Measurements from ENCODE around the gene RICTOR. TPM values are rescaled to one million over a fixed set of nuclear protein-coding genes. Genes with fewer than 3 reads are reported as not detected.
A peak's percentile ranks its signal among the peaks of the same experiment; 100 is the strongest.

RICTOR gene
- total and polyA plus RNA-seq, 2 donors = 16.7 to 30.1 TPM

DNA sequence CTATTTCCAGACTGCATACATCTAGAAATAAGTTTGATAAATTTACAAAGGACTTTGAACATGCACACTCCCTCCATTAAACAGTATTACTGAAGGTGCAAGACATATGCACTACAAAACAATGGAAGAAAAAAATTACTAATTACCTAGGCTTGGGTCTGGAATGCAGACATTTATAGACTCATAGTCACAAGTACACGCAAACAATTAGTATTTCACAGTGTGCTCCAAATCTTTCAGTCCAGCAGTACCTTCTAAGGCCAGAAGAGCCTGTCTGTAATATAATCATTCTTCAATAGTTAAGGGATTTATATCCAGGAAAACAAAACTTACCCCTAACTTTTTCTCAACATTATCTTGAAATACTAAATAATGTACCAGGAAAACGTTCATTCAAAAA lies 11.2 kb downstream of the RICTOR start:
- H3K4me3 ChIP-seq (ENCODE audit: low read length in 2 of 2) = no peak overlapping the region
- H3K9me3 ChIP-seq (ENCODE audit: control insufficient read depth in 2 of 2, insufficient read depth in 1 of 2, low read length in 1 of 2) = peaks cover 2 to 11% of the 10 kb centered on the region in 2 donors
- 94% methylated on average over 2 of the region's 2 CpGs for WGBS
- DNase-seq (ENCODE audit: low read depth in 6 of 9, low spot score in 9 of 9) = no peak
- H3K36me3 ChIP-seq (ENCODE audit: control insufficient read depth in 2 of 2, insufficient read depth in 2 of 2, low read length in 1 of 2) = peaks cover 15 to 24% of the 10 kb centered on the region in 2 donors
- no peaks in the 10 kb centered on the region for H3K27me3 ChIP-seq (ENCODE audit: control insufficient read depth in 2 of 2, insufficient read depth in 1 of 2, low read length in 1 of 2)
- no peaks in the 10 kb centered on the region for H3K4me1 ChIP-seq (ENCODE audit: control insufficient read depth in 2 of 2, insufficient read depth in 2 of 2, low read length in 2 of 2)
- H3K27ac ChIP-seq (ENCODE audit: low read depth in 1 of 2, low read length in 1 of 2) = no peak overlapping the region

DNA sequence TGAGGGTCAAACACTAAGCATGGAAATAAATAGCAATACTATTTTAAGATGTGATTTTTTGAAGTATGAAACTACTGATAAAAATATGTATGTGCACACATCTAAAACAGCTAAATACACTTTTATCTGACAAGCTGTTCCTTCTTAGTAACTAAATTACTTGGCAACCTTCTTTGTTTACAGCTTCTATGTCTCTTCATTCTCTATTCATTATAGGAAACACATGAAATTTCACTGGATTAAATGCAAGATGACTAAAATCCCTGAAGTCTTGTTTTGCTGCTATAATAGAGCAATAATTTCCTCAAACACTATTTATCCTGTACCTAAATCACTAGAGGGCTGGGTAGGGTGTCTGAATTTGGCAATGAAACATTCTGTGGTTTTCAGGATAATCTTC lies 11.7 kb downstream of the RICTOR start:
- Histone ChIP-seq H3K27ac (ENCODE audit: low read depth in 1 of 2, low read length in 1 of 2) (no peak overlapping the region), H3K36me3 (ENCODE audit: control insufficient read depth in 2 of 2, insufficient read depth in 2 of 2, low read length in 1 of 2) (peaks cover 15 to 20% of the 10 kb centered on the region in 2 donors), H3K4me3 (ENCODE audit: low read length in 2 of 2) (no peak overlapping the region), H3K27me3 (ENCODE audit: control insufficient read depth in 2 of 2, insufficient read depth in 1 of 2, low read length in 1 of 2) (no peaks in the 10 kb centered on the region), H3K9me3 (ENCODE audit: control insufficient read depth in 2 of 2, insufficient read depth in 1 of 2, low read length in 1 of 2) (peaks cover 2 to 11% of the 10 kb centered on the region in 2 donors), H3K4me1 (ENCODE audit: control insufficient read depth in 2 of 2, insufficient read depth in 2 of 2, low read length in 2 of 2) (no peaks in the 10 kb centered on the region)
- no peak for DNase-seq (ENCODE audit: low read depth in 6 of 9, low spot score in 9 of 9)

DNA sequence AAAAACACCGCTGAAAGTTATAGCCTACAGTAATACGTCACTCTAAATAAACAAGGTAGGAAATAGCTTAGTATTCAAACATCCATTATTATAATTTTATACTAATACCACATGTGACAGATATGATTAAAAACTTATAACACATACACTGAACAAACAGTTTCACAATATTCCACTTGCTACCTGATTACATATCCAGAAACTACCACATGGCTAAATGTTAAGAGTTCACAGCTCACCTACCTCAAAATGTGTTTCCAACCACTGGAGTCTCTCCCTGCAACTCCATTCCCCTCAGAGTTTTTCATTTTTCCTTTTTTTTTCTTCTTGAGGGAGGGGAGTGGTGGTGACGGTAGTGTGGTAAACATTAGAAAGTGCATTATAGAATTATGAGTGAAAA lies 12.1 kb downstream of the RICTOR start:
- H3K36me3 ChIP-seq (ENCODE audit: control insufficient read depth in 2 of 2, insufficient read depth in 2 of 2, low read length in 1 of 2) = peaks cover 13 to 18% of the 10 kb centered on the region in 2 donors
- 96% methylated on average over 3 of the region's 3 CpGs for WGBS
- H3K9me3 ChIP-seq (ENCODE audit: control insufficient read depth in 2 of 2, insufficient read depth in 1 of 2, low read length in 1 of 2) = peaks cover 2 to 10% of the 10 kb centered on the region in 2 donors
- no peaks in the 10 kb centered on the region for H3K4me1 ChIP-seq (ENCODE audit: control insufficient read depth in 2 of 2, insufficient read depth in 2 of 2, low read length in 2 of 2)
- no peak overlapping the region for H3K27ac ChIP-seq (ENCODE audit: low read depth in 1 of 2, low read length in 1 of 2)
- no peak for DNase-seq (ENCODE audit: low read depth in 6 of 9, low spot score in 9 of 9)
- H3K27me3 ChIP-seq (ENCODE audit: control insufficient read depth in 2 of 2, insufficient read depth in 1 of 2, low read length in 1 of 2) = no peaks in the 10 kb centered on the region
- H3K4me3 ChIP-seq (ENCODE audit: low read length in 2 of 2) = no peak overlapping the region

DNA sequence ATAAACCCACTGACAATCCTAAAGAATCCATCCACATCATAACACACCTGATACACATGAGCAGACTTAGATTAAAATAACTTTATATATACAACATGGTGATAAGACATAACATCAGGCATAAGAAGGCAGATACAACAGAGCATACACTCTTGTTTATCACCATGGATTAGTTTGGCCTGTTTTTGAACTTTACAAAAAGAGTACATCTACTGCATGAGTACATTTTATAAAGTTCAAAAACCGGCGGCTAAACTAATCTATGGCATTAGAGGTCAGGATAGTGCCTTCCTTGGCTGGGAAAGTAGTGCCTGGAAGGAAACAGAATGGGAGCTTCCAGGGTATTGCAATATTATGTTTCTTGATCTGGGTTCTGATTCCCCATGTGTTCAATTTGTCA lies 15.1 kb downstream of the RICTOR start:
- H3K4me3 ChIP-seq (ENCODE audit: low read length in 2 of 2) = no peak overlapping the region
- H3K27me3 ChIP-seq (ENCODE audit: control insufficient read depth in 2 of 2, insufficient read depth in 1 of 2, low read length in 1 of 2) = no peaks in the 10 kb centered on the region
- WGBS = 95% methylated on average over 2 of the region's 2 CpGs
- no peak for DNase-seq (ENCODE audit: low read depth in 6 of 9, low spot score in 9 of 9)
- no peaks in the 10 kb centered on the region for H3K9me3 ChIP-seq (ENCODE audit: control insufficient read depth in 2 of 2, insufficient read depth in 1 of 2, low read length in 1 of 2)
- peaks cover 4 to 6% of the 10 kb centered on the region in 2 donors for H3K36me3 ChIP-seq (ENCODE audit: control insufficient read depth in 2 of 2, insufficient read depth in 2 of 2, low read length in 1 of 2)
- no peak overlapping the region for H3K27ac ChIP-seq (ENCODE audit: low read depth in 1 of 2, low read length in 1 of 2)
- no peaks in the 10 kb centered on the region for H3K4me1 ChIP-seq (ENCODE audit: control insufficient read depth in 2 of 2, insufficient read depth in 2 of 2, low read length in 2 of 2)

DNA sequence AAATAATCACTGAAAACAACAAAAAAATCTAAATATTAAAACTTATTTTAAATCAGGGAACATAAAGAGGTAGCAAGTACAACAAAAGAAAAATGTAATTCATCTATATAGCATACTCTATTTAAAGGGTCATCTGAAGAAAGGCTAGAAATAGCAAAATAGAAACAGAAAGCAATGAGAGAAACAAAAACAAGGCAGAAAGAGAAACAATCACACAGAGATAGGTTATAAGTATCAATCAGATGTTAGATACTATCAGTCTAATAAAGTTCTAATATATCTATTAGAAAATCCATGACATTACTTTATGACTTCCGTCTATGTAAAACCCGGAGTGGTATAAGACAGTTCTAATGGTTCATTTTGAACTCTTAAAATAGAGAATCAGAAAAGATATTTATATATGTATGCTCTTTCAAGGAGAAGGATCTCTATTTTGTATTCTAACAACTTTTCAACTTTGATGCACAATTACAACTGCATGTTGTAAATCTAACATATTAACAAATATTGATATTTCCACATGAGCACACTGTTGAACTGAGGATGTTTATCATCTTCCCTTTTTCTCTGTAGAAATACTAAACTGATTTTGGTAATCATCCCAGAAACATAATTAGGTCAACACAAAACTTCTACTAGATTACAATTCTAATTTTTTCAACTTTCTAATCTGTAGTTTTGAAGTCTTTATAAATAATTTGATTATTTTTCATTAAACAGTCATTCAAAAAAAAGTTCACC lies 15.8 kb downstream of the RICTOR start:
- no peak overlapping the region for H3K27ac ChIP-seq (ENCODE audit: low read depth in 1 of 2, low read length in 1 of 2)
- no peaks in the 10 kb centered on the region for H3K9me3 ChIP-seq (ENCODE audit: control insufficient read depth in 2 of 2, insufficient read depth in 1 of 2, low read length in 1 of 2)
- no peaks in the 10 kb centered on the region for H3K27me3 ChIP-seq (ENCODE audit: control insufficient read depth in 2 of 2, insufficient read depth in 1 of 2, low read length in 1 of 2)
- H3K4me1 ChIP-seq (ENCODE audit: control insufficient read depth in 2 of 2, insufficient read depth in 2 of 2, low read length in 2 of 2) = no peaks in the 10 kb centered on the region
- no peak for DNase-seq (ENCODE audit: low read depth in 6 of 9, low spot score in 9 of 9)
- no peak overlapping the region for H3K4me3 ChIP-seq (ENCODE audit: low read length in 2 of 2)
- 89% methylated on average over 2 of the region's 2 CpGs for WGBS
- H3K36me3 ChIP-seq (ENCODE audit: control insufficient read depth in 2 of 2, insufficient read depth in 2 of 2, low read length in 1 of 2) = peaks cover 4 to 6% of the 10 kb centered on the region in 2 donors

DNA sequence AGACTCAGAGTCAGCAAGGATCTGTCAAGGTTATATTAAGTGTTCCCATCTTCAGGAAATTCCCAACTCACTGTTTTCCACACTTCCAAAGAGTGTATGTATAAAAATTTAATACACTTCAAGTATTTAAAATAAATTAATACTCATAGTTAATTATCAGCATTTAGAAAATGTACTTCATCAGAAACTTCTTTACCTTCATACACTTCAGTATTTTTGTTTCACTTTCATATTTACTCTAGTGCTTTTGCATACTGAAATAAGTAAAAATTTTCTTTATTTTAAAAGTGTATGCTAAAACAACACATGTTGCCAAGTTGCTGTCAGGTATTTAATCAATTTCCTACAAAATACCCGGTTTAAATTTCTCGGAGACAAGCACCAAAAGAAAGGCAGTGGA lies 16.5 kb downstream of the RICTOR start:
- no peaks in the 10 kb centered on the region for H3K27me3 ChIP-seq (ENCODE audit: control insufficient read depth in 2 of 2, insufficient read depth in 1 of 2, low read length in 1 of 2)
- H3K4me1 ChIP-seq (ENCODE audit: control insufficient read depth in 2 of 2, insufficient read depth in 2 of 2, low read length in 2 of 2) = no peaks in the 10 kb centered on the region
- WGBS = 11% methylated on average over 2 of the region's 2 CpGs
- DNase-seq (ENCODE audit: low read depth in 6 of 9, low spot score in 9 of 9) = peak in 1 of 9 donors; percentile 27
- H3K9me3 ChIP-seq (ENCODE audit: control insufficient read depth in 2 of 2, insufficient read depth in 1 of 2, low read length in 1 of 2) = no peaks in the 10 kb centered on the region
- peaks cover 4 to 6% of the 10 kb centered on the region in 2 donors for H3K36me3 ChIP-seq (ENCODE audit: control insufficient read depth in 2 of 2, insufficient read depth in 2 of 2, low read length in 1 of 2)
- no peak overlapping the region for H3K27ac ChIP-seq (ENCODE audit: low read depth in 1 of 2, low read length in 1 of 2)
- H3K4me3 ChIP-seq (ENCODE audit: low read length in 2 of 2) = no peak overlapping the region

DNA sequence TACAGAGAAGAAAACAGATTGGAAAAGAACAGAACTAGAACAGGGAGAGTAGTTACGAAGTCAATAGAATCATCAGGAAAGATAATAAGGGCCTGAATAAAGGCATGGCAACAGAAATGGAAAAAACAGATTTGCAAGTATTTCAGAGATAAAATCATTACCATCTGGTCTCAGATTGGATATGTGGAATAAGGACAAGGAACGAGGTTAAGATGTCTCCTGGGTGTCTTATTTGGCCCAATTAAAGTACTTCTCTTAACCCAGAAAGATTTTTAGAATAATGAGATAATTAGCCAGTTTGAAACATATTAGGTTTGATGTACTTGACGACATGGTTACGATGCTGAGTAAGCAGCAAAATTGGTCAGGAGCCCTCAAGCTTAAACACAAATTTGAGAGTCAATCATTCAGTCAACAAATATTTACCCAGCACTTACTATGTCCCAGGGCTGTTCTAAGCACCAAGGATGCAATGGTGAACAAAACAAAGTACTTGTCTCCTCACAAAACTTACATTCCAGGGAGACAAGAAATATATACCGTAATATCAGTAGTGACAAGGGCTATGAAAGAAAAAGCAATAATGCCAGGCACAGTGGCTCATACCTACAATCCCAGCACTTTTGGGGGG lies 18.3 kb downstream of the RICTOR start:
- Histone ChIP-seq H3K27me3 (ENCODE audit: control insufficient read depth in 2 of 2, insufficient read depth in 1 of 2, low read length in 1 of 2) (no peaks in the 10 kb centered on the region), H3K27ac (ENCODE audit: low read depth in 1 of 2, low read length in 1 of 2) (no peak overlapping the region), H3K9me3 (ENCODE audit: control insufficient read depth in 2 of 2, insufficient read depth in 1 of 2, low read length in 1 of 2) (no peaks in the 10 kb centered on the region), H3K4me1 (ENCODE audit: control insufficient read depth in 2 of 2, insufficient read depth in 2 of 2, low read length in 2 of 2) (no peaks in the 10 kb centered on the region), H3K36me3 (ENCODE audit: control insufficient read depth in 2 of 2, insufficient read depth in 2 of 2, low read length in 1 of 2) (peaks cover 4 to 6% of the 10 kb centered on the region in 2 donors), H3K4me3 (ENCODE audit: low read length in 2 of 2) (no peak overlapping the region)
- DNase-seq (ENCODE audit: low read depth in 6 of 9, low spot score in 9 of 9) = no peak
- WGBS = 99% methylated on average over 5 of the region's 5 CpGs

DNA sequence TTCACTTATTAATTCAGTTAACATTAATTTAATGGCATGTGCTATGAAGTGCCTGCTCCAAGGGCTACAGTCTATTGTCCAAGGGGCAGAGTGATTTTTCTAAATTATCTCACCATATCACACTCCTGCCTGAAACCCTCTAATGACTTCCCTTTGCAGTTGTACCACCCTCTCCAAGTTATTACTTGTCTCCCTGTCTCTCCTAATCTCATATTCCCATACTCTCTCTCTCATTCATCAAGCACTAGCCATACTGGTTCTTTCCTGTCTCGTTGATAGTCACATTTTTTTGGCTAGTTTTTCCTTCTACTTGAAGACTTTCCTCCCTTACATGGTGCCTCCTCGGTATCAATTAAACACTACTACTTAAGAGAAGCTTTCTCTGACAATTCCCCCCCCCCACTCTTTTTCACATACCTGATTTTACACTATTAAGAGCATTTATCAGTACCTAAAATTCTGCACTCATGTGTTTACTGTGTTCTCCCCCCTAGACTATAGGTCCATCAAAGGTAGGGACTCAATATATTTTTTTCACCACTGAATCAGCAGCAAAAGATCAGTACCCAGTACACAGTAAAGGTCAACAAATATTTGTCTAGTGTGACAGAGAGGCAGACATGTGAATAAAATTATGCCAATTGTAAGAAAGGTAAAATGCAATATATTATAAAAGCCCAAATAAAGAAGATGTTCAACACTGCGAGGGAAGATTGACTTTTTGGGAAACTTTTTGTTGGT lies 19.0 kb downstream of the RICTOR start:
- Histone ChIP-seq H3K4me3 (ENCODE audit: low read length in 2 of 2) (no peak overlapping the region), H3K4me1 (ENCODE audit: control insufficient read depth in 2 of 2, insufficient read depth in 2 of 2, low read length in 2 of 2) (no peaks in the 10 kb centered on the region), H3K9me3 (ENCODE audit: control insufficient read depth in 2 of 2, insufficient read depth in 1 of 2, low read length in 1 of 2) (no peaks in the 10 kb centered on the region), H3K27me3 (ENCODE audit: control insufficient read depth in 2 of 2, insufficient read depth in 1 of 2, low read length in 1 of 2) (no peaks in the 10 kb centered on the region), H3K27ac (ENCODE audit: low read depth in 1 of 2, low read length in 1 of 2) (no peak overlapping the region), H3K36me3 (ENCODE audit: control insufficient read depth in 2 of 2, insufficient read depth in 2 of 2, low read length in 1 of 2) (peaks cover 4 to 6% of the 10 kb centered on the region in 2 donors)
- no peak for DNase-seq (ENCODE audit: low read depth in 6 of 9, low spot score in 9 of 9)
- WGBS = 84% methylated on average over 3 of the region's 3 CpGs

DNA sequence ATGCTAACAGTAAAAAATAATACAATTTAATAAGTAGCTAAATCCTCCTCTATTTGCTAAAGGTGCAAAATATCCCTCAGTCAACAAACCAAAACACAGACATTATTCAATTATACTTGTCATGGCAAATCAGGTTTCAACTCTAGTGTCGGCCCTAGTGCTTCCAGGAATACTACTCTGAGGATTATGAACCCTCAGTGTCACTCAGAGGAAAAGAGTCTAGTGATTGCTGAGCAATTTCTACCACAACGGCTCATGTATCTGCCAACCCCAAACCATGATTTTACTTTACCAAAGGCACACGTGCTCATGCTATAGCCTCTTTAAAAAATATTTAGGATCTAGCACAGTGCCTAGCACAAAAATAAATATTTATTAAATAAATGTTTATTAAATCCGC lies 21.0 kb downstream of the RICTOR start:
- no peaks in the 10 kb centered on the region for H3K4me1 ChIP-seq (ENCODE audit: control insufficient read depth in 2 of 2, insufficient read depth in 2 of 2, low read length in 2 of 2)
- 97% methylated on average over 4 of the region's 4 CpGs for WGBS
- no peak overlapping the region for H3K27ac ChIP-seq (ENCODE audit: low read depth in 1 of 2, low read length in 1 of 2)
- H3K4me3 ChIP-seq (ENCODE audit: low read length in 2 of 2) = no peak overlapping the region
- H3K27me3 ChIP-seq (ENCODE audit: control insufficient read depth in 2 of 2, insufficient read depth in 1 of 2, low read length in 1 of 2) = no peaks in the 10 kb centered on the region
- H3K36me3 ChIP-seq (ENCODE audit: control insufficient read depth in 2 of 2, insufficient read depth in 2 of 2, low read length in 1 of 2) = peaks cover 4 to 6% of the 10 kb centered on the region in 2 donors
- no peaks in the 10 kb centered on the region for H3K9me3 ChIP-seq (ENCODE audit: control insufficient read depth in 2 of 2, insufficient read depth in 1 of 2, low read length in 1 of 2)
- no peak for DNase-seq (ENCODE audit: low read depth in 6 of 9, low spot score in 9 of 9)
